HL-60 (cell line): ENCODE data around the gene VWA8.

Experiments
- CTCF ChIP-seq: IDR thresholded peaks from one replicate; pipeline ENCODE4 v1.5.1; 2011; ENCODE audit warnings: low read length, control low read depth, inconsistent platforms; ENCODE audit not compliant: insufficient read depth
- GABPA ChIP-seq: IDR thresholded peaks from 2 replicates; pipeline ENCODE4 v1.6.1; 2012; ENCODE audit warnings: low read depth
- SPI1 ChIP-seq: IDR thresholded peaks from 2 replicates; pipeline ENCODE4 v1.6.1; 2012; ENCODE audit warnings: low read depth, mild to moderate bottlenecking, borderline replicate concordance
- TF ChIP-seq, protein P1 (sequence below): IDR thresholded peaks from 2 replicates; pipeline ENCODE4 v1.6.1; 2012; ENCODE audit warnings: low read depth; ENCODE audit not compliant: insufficient replicate concordance

DNA sequence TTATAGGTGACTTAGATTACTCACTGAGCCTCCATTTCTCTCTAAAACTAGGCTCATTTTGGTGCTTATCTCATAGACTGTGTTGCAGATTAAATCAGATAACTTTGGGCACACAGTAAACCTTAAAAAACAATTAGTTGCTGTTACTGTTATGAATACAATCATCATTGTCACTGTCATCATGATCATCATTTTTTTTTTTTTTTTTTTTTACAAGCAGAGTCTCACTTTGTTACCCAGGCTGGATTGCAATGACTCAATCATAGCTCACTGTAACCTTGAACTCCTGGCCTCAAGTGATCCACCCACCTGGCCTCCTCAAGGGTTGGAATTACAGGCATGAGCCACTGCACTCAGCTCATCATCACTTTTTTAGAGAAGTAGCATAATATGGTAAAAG lies 60.0 kb downstream of the VWA8 start:
- TF ChIP-seq GABPA (no peak), CTCF (no peak), SPI1 (no peak)
- TF ChIP-seq, protein P1, sequence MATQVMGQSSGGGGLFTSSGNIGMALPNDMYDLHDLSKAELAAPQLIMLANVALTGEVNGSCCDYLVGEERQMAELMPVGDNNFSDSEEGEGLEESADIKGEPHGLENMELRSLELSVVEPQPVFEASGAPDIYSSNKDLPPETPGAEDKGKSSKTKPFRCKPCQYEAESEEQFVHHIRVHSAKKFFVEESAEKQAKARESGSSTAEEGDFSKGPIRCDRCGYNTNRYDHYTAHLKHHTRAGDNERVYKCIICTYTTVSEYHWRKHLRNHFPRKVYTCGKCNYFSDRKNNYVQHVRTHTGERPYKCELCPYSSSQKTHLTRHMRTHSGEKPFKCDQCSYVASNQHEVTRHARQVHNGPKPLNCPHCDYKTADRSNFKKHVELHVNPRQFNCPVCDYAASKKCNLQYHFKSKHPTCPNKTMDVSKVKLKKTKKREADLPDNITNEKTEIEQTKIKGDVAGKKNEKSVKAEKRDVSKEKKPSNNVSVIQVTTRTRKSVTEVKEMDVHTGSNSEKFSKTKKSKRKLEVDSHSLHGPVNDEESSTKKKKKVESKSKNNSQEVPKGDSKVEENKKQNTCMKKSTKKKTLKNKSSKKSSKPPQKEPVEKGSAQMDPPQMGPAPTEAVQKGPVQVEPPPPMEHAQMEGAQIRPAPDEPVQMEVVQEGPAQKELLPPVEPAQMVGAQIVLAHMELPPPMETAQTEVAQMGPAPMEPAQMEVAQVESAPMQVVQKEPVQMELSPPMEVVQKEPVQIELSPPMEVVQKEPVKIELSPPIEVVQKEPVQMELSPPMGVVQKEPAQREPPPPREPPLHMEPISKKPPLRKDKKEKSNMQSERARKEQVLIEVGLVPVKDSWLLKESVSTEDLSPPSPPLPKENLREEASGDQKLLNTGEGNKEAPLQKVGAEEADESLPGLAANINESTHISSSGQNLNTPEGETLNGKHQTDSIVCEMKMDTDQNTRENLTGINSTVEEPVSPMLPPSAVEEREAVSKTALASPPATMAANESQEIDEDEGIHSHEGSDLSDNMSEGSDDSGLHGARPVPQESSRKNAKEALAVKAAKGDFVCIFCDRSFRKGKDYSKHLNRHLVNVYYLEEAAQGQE: no peak
